Fibroblast of skin of back (primary cell): Measurements from ENCODE around the gene UBL7. TPM values are rescaled to one million over a fixed set of nuclear protein-coding genes. Genes with fewer than 3 reads are reported as not detected.
A peak's percentile ranks its signal among the peaks of the same experiment; 100 is the strongest.
"Not testable (repeated sequence)": the region's sequence is repeated elsewhere in the genome, so short reads cannot be mapped to it uniquely, and the experiment has no call there.

Source experiments
- DNase-seq: peaks from one replicate; pipeline ENCODE4 v3.0.0-alpha.2; 2013
- polyA plus RNA-seq, 2 experiments: library from polyadenylated mRNA; unstranded; fragments of 120-200 nt; gene quantifications; one replicate each; pipeline ENCODE4 v1.2.1, GENCODE V29; 2013; ENCODE audit not compliant: insufficient read length in 2 of 2

Gene UBL7, protein sequence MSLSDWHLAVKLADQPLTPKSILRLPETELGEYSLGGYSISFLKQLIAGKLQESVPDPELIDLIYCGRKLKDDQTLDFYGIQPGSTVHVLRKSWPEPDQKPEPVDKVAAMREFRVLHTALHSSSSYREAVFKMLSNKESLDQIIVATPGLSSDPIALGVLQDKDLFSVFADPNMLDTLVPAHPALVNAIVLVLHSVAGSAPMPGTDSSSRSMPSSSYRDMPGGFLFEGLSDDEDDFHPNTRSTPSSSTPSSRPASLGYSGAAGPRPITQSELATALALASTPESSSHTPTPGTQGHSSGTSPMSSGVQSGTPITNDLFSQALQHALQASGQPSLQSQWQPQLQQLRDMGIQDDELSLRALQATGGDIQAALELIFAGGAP
- 46.7 TPM for polyA plus RNA-seq (2013, experiment 1 of 2; ENCODE audit: insufficient read length)
- 39.7 TPM for polyA plus RNA-seq (2013, experiment 2 of 2; ENCODE audit: insufficient read length)

- peak; percentile 98 for DNase-seq
Observed at GRCh38 chr15:74460871-74461846, at the start of gene UBL7. Gene UBL7 (minus strand): TSS chr15:74461160. CDS start chr15:74458867, 2,293 bp downstream.

- no peak for DNase-seq
Observed at GRCh38 chr15:74506515-74506840, 45.5 kb upstream of the UBL7 start.

DNA sequence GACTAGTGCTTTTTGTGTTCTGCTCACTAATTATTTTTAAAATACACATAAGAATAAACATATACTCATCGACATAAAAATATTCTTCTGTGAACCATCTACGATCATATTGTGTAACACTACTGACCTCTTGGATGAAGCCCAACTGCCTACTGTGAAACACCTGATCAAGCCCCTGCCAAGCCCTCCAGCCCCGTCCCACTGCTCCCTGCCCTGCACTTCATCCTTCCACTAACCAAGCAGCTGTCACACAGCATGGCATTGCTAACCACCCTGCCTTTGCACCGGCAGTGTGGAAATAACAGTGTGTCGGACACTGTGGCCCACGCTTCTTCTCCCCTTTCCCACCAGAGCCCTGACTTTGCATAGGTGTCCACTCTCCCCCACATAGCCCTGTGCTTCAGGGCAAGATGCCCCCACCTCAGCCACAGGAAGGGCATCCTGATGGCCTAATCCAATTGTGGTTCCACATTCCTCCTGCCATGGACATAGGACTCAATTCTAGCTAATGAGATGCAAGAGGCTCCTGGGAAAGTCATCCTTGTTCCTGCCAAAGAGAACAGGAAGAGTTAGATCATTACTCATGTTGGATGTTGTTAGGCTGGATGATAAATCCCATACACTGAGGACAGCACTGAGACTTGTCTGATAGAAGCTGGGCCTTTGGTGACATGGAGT, 45.0 kb upstream of the UBL7 start:
- DNase-seq: peak; percentile 43

DNA sequence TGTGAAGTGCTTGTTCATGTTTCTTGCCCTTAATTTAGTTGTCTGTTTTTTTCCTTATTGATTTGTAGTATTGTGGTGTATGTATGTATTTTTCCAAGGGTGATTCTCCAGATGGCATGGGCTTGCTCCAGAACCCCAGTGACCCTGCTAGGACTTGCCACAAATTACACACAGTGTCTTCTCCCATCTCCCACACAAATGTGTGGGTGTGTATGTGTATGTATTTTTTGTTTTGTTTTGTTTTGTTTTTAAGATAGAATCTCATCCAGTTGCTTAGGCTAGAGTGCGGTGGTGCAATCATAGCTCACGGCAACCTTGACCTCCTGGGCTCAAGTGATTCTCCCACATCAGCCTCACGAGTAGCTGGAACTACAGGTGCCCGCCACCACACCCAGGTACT, 43.9 kb upstream of the UBL7 start:
- DNase-seq: no peak

GRCh38 chr15:74504418-74504817, 43.5 kb upstream of the UBL7 start:
- no peak for DNase-seq

GRCh38 chr15:74502301-74502700, 41.3 kb upstream of the UBL7 start:
- no peak for DNase-seq

- no peak for DNase-seq
Observed at GRCh38 chr15:74500401-74500800, 39.4 kb upstream of the UBL7 start.

DNA sequence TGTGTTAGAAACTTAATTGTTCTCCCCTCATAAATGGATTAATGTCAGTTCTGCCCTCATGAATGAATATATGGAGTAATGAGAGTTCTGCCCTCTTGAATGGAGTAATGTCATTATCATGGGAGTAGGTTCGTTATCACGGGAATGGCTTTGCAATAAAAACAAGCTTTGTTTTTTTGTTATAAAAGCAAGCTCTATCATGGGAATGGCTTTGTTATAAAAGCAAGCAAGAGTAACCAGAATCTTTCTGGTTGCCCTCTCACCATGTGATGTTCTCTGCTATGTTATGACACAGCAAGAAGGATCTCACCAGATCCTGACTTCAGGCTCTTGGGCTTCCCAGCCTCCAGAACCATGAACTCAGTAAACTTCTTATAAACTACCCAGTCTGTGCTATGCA, 38.4 kb upstream of the UBL7 start:
- no peak for DNase-seq

DNA sequence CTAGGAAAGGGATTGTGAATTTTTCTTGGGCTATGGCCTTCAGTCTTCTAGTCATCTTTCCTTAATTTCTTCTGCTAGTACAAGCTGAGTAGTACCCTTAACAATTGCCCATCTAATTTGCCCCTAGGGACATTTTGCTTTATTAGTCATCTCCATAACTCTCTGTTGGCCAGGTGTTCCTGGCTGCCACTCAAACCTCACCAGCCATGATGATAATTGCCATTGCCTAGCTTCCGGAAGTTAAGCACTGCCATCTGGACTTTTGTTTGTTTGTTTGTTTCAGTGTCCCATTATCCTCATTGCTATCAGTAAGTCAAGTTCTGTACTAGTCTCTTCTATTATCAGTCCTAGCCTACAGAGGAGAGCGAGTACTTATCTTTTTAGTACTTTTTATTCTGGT, 36.6 kb upstream of the UBL7 start:
- DNase-seq: no peak

DNA sequence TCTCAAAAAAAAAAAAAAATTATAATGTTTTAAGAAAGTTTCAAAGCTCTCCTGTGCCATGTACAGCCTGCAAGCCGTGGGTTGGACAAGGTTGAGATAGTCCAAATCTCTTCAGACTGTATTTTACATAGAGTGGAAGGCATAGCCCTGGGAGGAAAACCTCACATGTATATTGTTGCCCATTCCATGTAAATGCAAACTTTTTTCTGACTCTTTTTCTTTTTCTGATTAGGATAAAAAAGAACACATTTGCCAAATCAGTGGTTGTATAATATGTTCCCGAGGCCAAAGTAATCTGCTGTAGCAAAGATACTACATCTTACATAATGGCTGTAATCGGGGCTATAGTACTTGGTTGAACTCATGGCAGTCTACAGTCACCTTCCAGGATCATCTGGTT, 35.7 kb upstream of the UBL7 start:
- DNase-seq: no peak

- no peak for DNase-seq
Observed at GRCh38 chr15:74490339-74490689, 29.4 kb upstream of the UBL7 start.

- DNase-seq: peak; percentile 49
Observed at GRCh38 chr15:74489518-74490338, 28.8 kb upstream of the UBL7 start.

DNA sequence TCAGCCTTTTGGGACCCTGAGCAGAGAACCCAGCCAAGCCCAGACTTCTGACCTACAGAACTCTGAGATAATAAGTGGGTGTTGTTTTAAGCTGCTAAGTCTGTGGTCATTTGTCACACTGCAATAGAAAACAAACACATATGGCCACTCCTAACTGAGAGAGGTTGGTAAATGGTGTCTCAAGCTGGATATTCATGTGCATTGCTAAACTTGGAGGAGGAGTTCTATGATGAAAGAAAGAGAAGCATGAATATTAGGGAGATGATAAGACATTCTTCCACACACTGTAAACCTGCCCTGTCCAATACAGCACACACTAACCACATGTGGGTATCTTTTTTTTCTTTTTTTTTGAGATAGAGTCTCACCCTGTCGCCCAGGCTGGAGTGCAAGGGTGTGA, 27.8 kb upstream of the UBL7 start:
- DNase-seq: no peak

DNA sequence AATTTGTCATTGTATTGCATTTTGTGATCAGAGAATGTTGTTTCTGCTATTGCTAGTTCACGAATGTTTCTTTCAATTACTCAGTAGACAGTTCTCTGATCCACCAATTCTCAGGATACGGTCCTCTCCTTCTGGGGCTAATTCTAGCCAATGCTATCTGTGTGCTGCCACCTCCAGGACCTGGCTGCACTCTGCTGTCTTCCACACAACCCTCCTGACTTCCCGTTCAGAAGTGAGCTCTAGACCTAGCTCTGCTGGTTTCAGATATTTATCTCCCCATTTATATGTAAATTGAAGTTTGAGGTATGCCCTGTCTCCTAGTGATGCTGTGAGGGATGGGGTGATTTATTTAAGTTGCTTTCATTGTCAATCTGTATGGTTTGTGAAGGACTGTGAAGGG, 21.7 kb upstream of the UBL7 start:
- no peak for DNase-seq

- DNase-seq: not testable (repeated sequence)
Observed at GRCh38 chr15:74480364-74480763, 19.4 kb upstream of the UBL7 start.

GRCh38 chr15:74471621-74472020, 10.7 kb upstream of the UBL7 start:
- DNase-seq: not testable (repeated sequence)

DNA sequence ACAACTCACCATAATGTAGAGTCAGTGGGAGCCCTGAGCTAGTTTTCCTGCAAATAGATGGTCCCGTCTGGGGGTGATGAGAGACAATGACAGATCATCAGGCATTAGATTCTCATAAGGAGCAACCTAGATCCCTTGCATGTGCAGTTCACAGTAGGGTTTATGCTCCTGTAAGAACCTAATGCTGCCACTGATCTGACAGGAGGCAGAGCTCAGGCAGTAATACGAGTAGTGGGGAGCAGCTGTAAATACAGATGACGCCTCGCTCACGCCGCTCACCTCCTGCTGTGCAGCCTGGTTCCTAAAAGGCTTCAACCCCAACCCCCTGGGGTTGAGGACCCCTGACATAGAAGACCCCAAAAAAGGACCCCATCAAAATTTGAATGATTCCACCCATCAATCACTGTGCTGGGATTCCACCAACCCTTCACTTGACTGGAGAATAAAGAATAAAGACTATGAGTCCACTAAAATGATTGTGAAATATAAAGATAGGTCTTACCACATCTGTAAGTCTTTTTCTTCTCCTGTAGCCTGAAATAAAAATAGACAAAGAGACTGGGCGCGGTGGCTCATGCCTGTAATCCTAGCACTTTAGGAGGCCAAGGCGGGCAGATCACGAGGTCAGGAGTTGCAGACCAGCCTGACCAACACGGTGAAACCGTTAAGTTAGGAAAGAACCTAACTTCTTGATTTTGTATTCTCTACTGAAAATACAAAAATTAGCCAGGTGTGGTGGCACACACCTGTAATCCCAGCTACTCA, 9.9 kb upstream of the UBL7 start:
- DNase-seq: no peak

GRCh38 chr15:74468341-74469032, 7.5 kb upstream of the UBL7 start:
- DNase-seq: no peak

DNA sequence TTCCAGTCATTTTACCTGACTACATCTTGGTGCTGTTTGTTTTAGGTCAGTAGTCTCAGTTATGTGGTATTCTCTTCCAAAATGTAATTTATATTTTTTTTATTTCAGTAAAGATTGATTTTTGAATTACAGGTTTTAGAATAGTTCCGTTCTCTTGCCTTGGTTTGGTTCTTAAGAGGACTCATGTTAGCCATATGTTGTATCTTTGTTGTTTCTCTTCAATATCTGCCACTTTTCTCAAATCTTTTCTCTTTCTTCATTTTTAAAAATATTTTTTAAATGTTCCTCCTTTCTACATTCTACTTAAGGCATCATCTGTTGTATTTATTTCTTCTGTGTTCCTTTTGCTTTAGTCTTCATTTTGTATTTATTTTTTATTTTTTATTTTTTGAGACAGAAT, 5.6 kb upstream of the UBL7 start:
- DNase-seq: no peak

- no peak for DNase-seq
Observed at GRCh38 chr15:74464897-74465296, 3.9 kb upstream of the UBL7 start.

GRCh38 chr15:74464216-74464615, 3.3 kb upstream of the UBL7 start:
- no peak for DNase-seq
